ENCODE measurements around the gene NPC1.
"Not testable (repeated sequence)": the region's sequence is repeated elsewhere in the genome, so short reads cannot be mapped to it uniquely, and the experiment has no call there.

NPC1 gene

GRCh38 chr18:23608211-23608610 is 21.9 kb upstream of the NPC1 start:
- DNase-seq, result no peak

- no peak for DNase-seq
These were observed 19.6 kb upstream of the NPC1 start for GRCh38 chr18:23605941-23606340.

- DNase-seq, result no peak
These were observed 13.5 kb upstream of the NPC1 start for GRCh38 chr18:23599809-23600208.

- no peak for DNase-seq
These were observed 9.9 kb upstream of the NPC1 start for GRCh38 chr18:23596183-23596582.

GRCh38 chr18:23595591-23595990 is 9.3 kb upstream of the NPC1 start:
- no peak for DNase-seq

- no peak for DNase-seq
These were observed 7.4 kb upstream of the NPC1 start for GRCh38 chr18:23593720-23594119.

GRCh38 chr18:23592911-23593310 is 6.6 kb upstream of the NPC1 start:
- DNase-seq, result no peak

GRCh38 chr18:23591011-23591410 is 4.7 kb upstream of the NPC1 start:
- DNase-seq, result no peak

- DNase-seq, result no peak
These were observed 2.7 kb upstream of the NPC1 start for GRCh38 chr18:23588836-23589560.

GRCh38 chr18:23587220-23587642 is 925 bp upstream of the NPC1 start:
- no peak for DNase-seq

GRCh38 chr18:23585897-23586248 is 433 bp downstream of the NPC1 start:
- DNase-seq, result no peak

- DNase-seq, result no peak
These were observed 1.1 kb downstream of the NPC1 start for GRCh38 chr18:23585007-23585871.

- DNase-seq, result no peak
These were observed 2.0 kb downstream of the NPC1 start for GRCh38 chr18:23584019-23584983.

GRCh38 chr18:23583071-23583865 is 3.0 kb downstream of the NPC1 start:
- DNase-seq, result no peak

GRCh38 chr18:23580677-23581367 is 5.5 kb downstream of the NPC1 start:
- DNase-seq, result no peak

- no peak for DNase-seq
These were observed 7.2 kb downstream of the NPC1 start for GRCh38 chr18:23578891-23579653.

GRCh38 chr18:23578067-23578701 is 8.1 kb downstream of the NPC1 start:
- DNase-seq, result no peak

- DNase-seq, result not testable (repeated sequence)
These were observed 8.8 kb downstream of the NPC1 start for GRCh38 chr18:23577521-23577920.

- no peak for DNase-seq
These were observed 11.0 kb downstream of the NPC1 start for GRCh38 chr18:23575309-23575651.

- no peak for DNase-seq
These were observed 11.5 kb downstream of the NPC1 start for GRCh38 chr18:23574611-23575308.

All from NCI-H2081 treated with DMSO at 0.1 percent for 48 hours (cell line).